ENCODE data around the gene RAB5A.
"Not testable (repeated sequence)": the region's sequence is repeated elsewhere in the genome, so short reads cannot be mapped to it uniquely, and the experiment has no call there.

The RAB5A gene

DNA sequence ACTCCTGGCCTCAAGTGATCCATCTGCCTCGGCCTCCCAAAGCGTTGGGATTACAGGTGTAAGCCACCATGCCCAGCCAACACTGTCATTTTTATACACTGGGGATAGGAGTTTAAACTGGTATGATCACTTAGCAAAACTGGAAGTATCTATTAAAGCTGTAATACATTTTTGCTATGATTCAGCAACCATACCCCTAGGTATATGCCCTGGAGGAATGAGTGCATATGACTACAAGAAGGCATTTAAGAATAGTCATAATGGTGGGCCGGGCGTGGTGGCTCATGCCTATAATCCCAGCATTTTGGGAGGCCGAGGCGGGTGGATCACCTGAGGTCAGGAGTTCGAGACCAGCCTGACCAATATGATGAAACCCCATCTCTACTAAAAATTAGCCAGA, 85.0 kb downstream of the RAB5A start:
- not testable (repeated sequence) for DNase-seq

Data from stimulated activated CD4-positive, alpha-beta T cell treated with anti-CD3 and anti-CD28 coated beads, Interleukin-2, amount 100 ng/mL, for 48 hours (primary cell).